H1 (cell line): ENCODE results near the gene RAG2. TPM values are rescaled to one million over a fixed set of nuclear protein-coding genes. Genes with fewer than 3 reads are reported as not detected.

Source experiments
- CTCF ChIA-PET: fragments of 300-600 bp; sonication (Branson Sonifier 250); formaldehyde crosslinking; loops from one replicate; lab custom pipeline; 2021; ENCODE audit not compliant: partially characterized antibody; lab: Charles Lee
- POLR2A ChIA-PET: fragments of 300-600 bp; sonication (Branson Sonifier 250); formaldehyde crosslinking; loops from one replicate; lab custom pipeline; 2021; ENCODE audit warnings: inconsistent platforms; ENCODE audit not compliant: partially characterized antibody; lab: Charles Lee
- DNase-seq, 2 experiments: peaks; one replicate each; pipeline versions ENCODE4 v3.0.0 to v3.0.0-alpha.2; 2010 to 2022; ENCODE audit warnings: low spot score in 2 of 2, low read depth in 1 of 2, mixed read lengths in 1 of 2
- FAIRE-seq: peaks from 2 replicates; lab custom pipeline; 2011; peaks lifted over from hg19 to GRCh38; lab: Jason Lieb, UNC
- H2AFZ ChIP-seq: 2 replicates; pipeline ENCODE4 v1.8.1; 2012; ENCODE audit warnings: low read length, inconsistent platforms
- H2AK5ac ChIP-seq: 2 replicates; pipeline ENCODE4 v1.6.1; 2013; ENCODE audit warnings: low read depth, low read length
- H2BK120ac ChIP-seq: replicated peaks from 2 replicates; pipeline ENCODE3; 2013; ENCODE audit warnings: low read depth, low read length, inconsistent platforms
- H2BK12ac ChIP-seq: 2 replicates; pipeline ENCODE4 v1.6.1; 2013; ENCODE audit warnings: low read depth, low read length
- H2BK15ac ChIP-seq: 2 replicates; pipeline ENCODE4 v1.6.1; 2013; ENCODE audit warnings: low read length
- H2BK20ac ChIP-seq: 2 replicates; pipeline ENCODE4 v1.6.1; 2013; ENCODE audit warnings: low read length
- H2BK5ac ChIP-seq: 2 replicates; pipeline ENCODE4 v1.6.1; 2013; ENCODE audit warnings: low read depth, low read length
- H3K14ac ChIP-seq: 2 replicates; pipeline ENCODE4 v1.6.1; 2013; ENCODE audit warnings: inconsistent platforms; ENCODE audit not compliant: insufficient read length
- H3K18ac ChIP-seq: 2 replicates; pipeline ENCODE4 v1.6.1; 2013; ENCODE audit warnings: low read length; ENCODE audit errors: extremely low read depth
- H3K23ac ChIP-seq: 2 replicates; pipeline ENCODE4 v1.6.1; 2013; ENCODE audit warnings: inconsistent platforms; ENCODE audit not compliant: insufficient read length
- H3K23me2 ChIP-seq: 2 replicates; pipeline ENCODE4 v1.6.1; 2013; ENCODE audit warnings: low read depth, low read length
- H3K27ac ChIP-seq: 2 replicates; pipeline ENCODE4 v1.6.1; 2011; ENCODE audit warnings: low read depth, low read length, inconsistent platforms
- H3K27me3 ChIP-seq, 4 experiments: replicated peaks in 1 of 4; 1 replicate in 1 of 4; 2 replicates in 3 of 4; pipeline versions ENCODE4 v1.6.1 to v1.8.1; 2011 to 2013; ENCODE audit warnings: low read length in 3 of 4, mild to moderate bottlenecking in 3 of 4, inconsistent platforms in 2 of 4, mixed read lengths in 2 of 4, moderate library complexity in 1 of 4; ENCODE audit not compliant: control insufficient read depth in 3 of 4, insufficient read depth in 3 of 4; ENCODE audit errors: extremely low read depth in 1 of 4
- H3K36me3 ChIP-seq, 4 experiments: 2 replicates each; pipeline versions ENCODE4 v1.6.1 to v1.8.1; 2011 to 2013; ENCODE audit warnings: mild to moderate bottlenecking in 4 of 4, low read length in 3 of 4, moderate library complexity in 2 of 4, control low read depth in 1 of 4, inconsistent platforms in 1 of 4; ENCODE audit not compliant: insufficient read depth in 4 of 4, control insufficient read depth in 2 of 4
- H3K4ac ChIP-seq: replicated peaks from 2 replicates; pipeline ENCODE3; 2013; ENCODE audit warnings: low read length, low read depth, mixed read lengths, inconsistent platforms; ENCODE audit not compliant: insufficient read length
- H3K4me1 ChIP-seq, 4 experiments: replicated peaks in 1 of 4; 1 replicate in 1 of 4; 2 replicates in 3 of 4; pipeline versions ENCODE4 v1.6.1 to v1.8.1; 2011 to 2013; ENCODE audit warnings: low read length in 3 of 4, inconsistent platforms in 2 of 4, mixed read lengths in 1 of 4; ENCODE audit not compliant: insufficient read depth in 4 of 4, control insufficient read depth in 3 of 4
- H3K4me2 ChIP-seq, 2 experiments: 2 replicates each; pipeline versions ENCODE4 v1.6.1 to v1.8.1; 2011 to 2013; ENCODE audit warnings: low read depth in 2 of 2, low read length in 2 of 2, control low read depth in 1 of 2, inconsistent platforms in 1 of 2, mild to moderate bottlenecking in 1 of 2; ENCODE audit not compliant: insufficient read depth in 1 of 2
- H3K4me3 ChIP-seq, 4 experiments: fragments of 200-600, 300-600 bp in 1 of 4; sonication (generic), shearing (Covaris generic), sonication (Bioruptor Twin) in 1 of 4; 2 replicates each; pipeline versions ENCODE4 v1.5.1 to v1.8.1; 2011 to 2016; ENCODE audit warnings: low read length in 4 of 4, low read depth in 3 of 4, control low read depth in 2 of 4, inconsistent platforms in 2 of 4, mild to moderate bottlenecking in 2 of 4, mixed read lengths in 1 of 4, moderate library complexity in 1 of 4; ENCODE audit not compliant: insufficient read depth in 2 of 4; ENCODE audit errors: extremely low read depth in 1 of 4
- H3K56ac ChIP-seq: replicated peaks from 2 replicates; pipeline ENCODE3; 2013; ENCODE audit warnings: low read depth, mild to moderate bottlenecking, mixed read lengths, low read length, inconsistent platforms; ENCODE audit not compliant: insufficient read length
- H3K79me1 ChIP-seq: 2 replicates; pipeline ENCODE4 v1.6.1; 2013; ENCODE audit warnings: low read depth, low read length, control low read depth
- H3K79me2 ChIP-seq, 2 experiments: 2 replicates each; pipeline versions ENCODE4 v1.6.1 to v1.8.1; 2012 to 2013; ENCODE audit warnings: low read length in 2 of 2, mild to moderate bottlenecking in 2 of 2, inconsistent platforms in 1 of 2; ENCODE audit not compliant: insufficient read depth in 2 of 2, control insufficient read depth in 1 of 2
- H3K9ac ChIP-seq, 4 experiments: replicated peaks in 1 of 4; 1 replicate in 1 of 4; 2 replicates in 3 of 4; pipeline versions ENCODE4 v1.6.1 to v1.8.1; 2011 to 2013; ENCODE audit warnings: low read depth in 3 of 4, low read length in 3 of 4, control low read depth in 2 of 4, mild to moderate bottlenecking in 2 of 4, moderate library complexity in 2 of 4, inconsistent platforms in 1 of 4; ENCODE audit errors: extremely low read depth in 1 of 4
- H3K9me3 ChIP-seq, 2 experiments: 2 replicates each; pipeline versions ENCODE4 v1.6.1 to v1.8.1; 2012 to 2013; ENCODE audit warnings: mild to moderate bottlenecking in 2 of 2, moderate library complexity in 2 of 2, control low read depth in 1 of 2, inconsistent platforms in 1 of 2, low read depth in 1 of 2, low read length in 1 of 2, mixed read lengths in 1 of 2; ENCODE audit not compliant: insufficient read depth in 2 of 2
- H4K20me1 ChIP-seq, 2 experiments: replicated peaks in 1 of 2; 2 replicates each; pipeline versions ENCODE3 to v1.8.1; 2011 to 2013; ENCODE audit warnings: inconsistent platforms in 2 of 2, low read length in 2 of 2, mild to moderate bottlenecking in 1 of 2; ENCODE audit not compliant: insufficient read depth in 2 of 2, control insufficient read depth in 1 of 2
- H4K5ac ChIP-seq: 2 replicates; pipeline ENCODE4 v1.6.1; 2013; ENCODE audit warnings: low read length, low read depth, mixed read lengths, inconsistent platforms; ENCODE audit not compliant: insufficient read length
- H4K8ac ChIP-seq: 2 replicates; pipeline ENCODE4 v1.8.0; 2013; ENCODE audit warnings: mild to moderate bottlenecking, moderate library complexity, low read length, inconsistent platforms; ENCODE audit not compliant: insufficient read depth; ENCODE audit errors: extremely low read depth
- H4K91ac ChIP-seq: replicated peaks from 2 replicates; pipeline ENCODE3; 2013; ENCODE audit warnings: low read length, mixed read lengths, inconsistent platforms; ENCODE audit not compliant: insufficient read length
- CBX5 ChIP-seq: fragments of 300-800, 300-1000 bp; sonication (generic); IDR thresholded peaks from 2 replicates; pipeline ENCODE4 v1.7.1; 2016; ENCODE audit warnings: antibody characterized with exemption, low read length, low read depth
- CTCF ChIP-seq, 3 experiments: IDR thresholded peaks; 1 replicate in 2 of 3; 2 replicates in 1 of 3; pipeline versions ENCODE4 v1.5.1 to v1.6.1; 2011; ENCODE audit warnings: low read length in 3 of 3, mild to moderate bottlenecking in 3 of 3, inconsistent platforms in 2 of 3, low read depth in 1 of 3, moderate library complexity in 1 of 3; ENCODE audit not compliant: insufficient read depth in 1 of 3; ENCODE audit errors: control extremely low read depth in 1 of 3
- EP300 ChIP-seq, 2 experiments: IDR thresholded peaks; 1 replicate in 1 of 2; 2 replicates in 1 of 2; pipeline ENCODE4 v1.6.1; 2011 to 2012; ENCODE audit warnings: low read depth in 2 of 2, low read length in 2 of 2, mild to moderate bottlenecking in 2 of 2, borderline replicate concordance in 1 of 2, inconsistent platforms in 1 of 2, moderate library complexity in 1 of 2
- JUN ChIP-seq: IDR thresholded peaks from 2 replicates; pipeline ENCODE4 v1.6.1; 2011; ENCODE audit warnings: low read depth, mild to moderate bottlenecking, improper control_type of control experiment, low read length
- SAP30 ChIP-seq: fragments of 300-600 bp; sonication (generic); IDR thresholded peaks from 2 replicates; pipeline ENCODE4 v1.7.1; 2012; ENCODE audit warnings: low read length, moderate library complexity, mild to moderate bottlenecking, inconsistent platforms; ENCODE audit not compliant: insufficient read depth, insufficient replicate concordance
- SIX5 ChIP-seq: IDR thresholded peaks from 2 replicates; pipeline ENCODE4 v1.6.1; 2011; ENCODE audit warnings: mild to moderate bottlenecking, low read depth, low read length
- SP1 ChIP-seq: IDR thresholded peaks from 2 replicates; pipeline ENCODE4 v1.6.1; 2011; ENCODE audit warnings: low read depth, low read length
- SP2 ChIP-seq: IDR thresholded peaks from 2 replicates; pipeline ENCODE4 v1.6.1; 2012; ENCODE audit warnings: mild to moderate bottlenecking, low read length, inconsistent platforms
- TBP ChIP-seq: IDR thresholded peaks from 2 replicates; pipeline ENCODE4 v1.6.1; 2011; ENCODE audit warnings: low read depth, low read length, improper control_type of control experiment
- ZNF274 ChIP-seq: IDR thresholded peaks from 2 replicates; pipeline ENCODE4 v1.7.0; 2012; ENCODE audit warnings: low read length, borderline replicate concordance; ENCODE audit errors: extremely low read depth
- polyA plus RNA-seq, 7 experiments: library from polyadenylated mRNA; depleted of rRNA in 3 of 7; stranded (reverse) in 5 of 7; unstranded in 2 of 7; fragments of >200 nt in 5 of 7; fragments of 200-250 nt in 2 of 7; gene quantifications; 1 replicate in 5 of 7; 2 replicates in 1 of 7; 4 replicates in 1 of 7; pipeline versions ENCODE4 v1.2.1 to v1.2.3, GENCODE V29; 2011 to 2013; ENCODE audit warnings: missing spikeins in 2 of 7, mixed read lengths in 2 of 7
- total RNA-seq: library from RNA; stranded (reverse); fragmentation: NEBNext Ultra II Directional; extraction: Animal tissue kit (Norgen Biotek cat#: 25700); gene quantifications from 2 replicates; pipeline ENCODE4 v1.2.1, GENCODE V29; 2021

Gene RAG2
- total and polyA plus RNA-seq, 2 of the 8 experiments (the other 6 are each of a cell fraction or from before 2014, with no cell fraction given) = not detected

GRCh38 chr11:36620246-36620645, 22.2 kb upstream of the RAG2 start:
- no peak overlapping the region for H3K4me2 ChIP-seq
- no peak overlapping the region for H3K27ac ChIP-seq
- no peaks in the 10 kb centered on the region for H3K79me1 ChIP-seq
- no peak overlapping the region for H3K18ac ChIP-seq
- no peaks in the 10 kb centered on the region for H3K36me3 ChIP-seq
- no peak for FAIRE-seq
- no peak overlapping the region for H3K56ac ChIP-seq
- no peak overlapping the region for H3K9ac ChIP-seq
- H3K79me2 ChIP-seq = no peaks in the 10 kb centered on the region
- H3K23me2 ChIP-seq = no peaks in the 10 kb centered on the region
- H3K27me3 ChIP-seq = no peaks in the 10 kb centered on the region
- no peak overlapping the region for H2BK20ac ChIP-seq
- H3K14ac ChIP-seq = no peak overlapping the region
- no peak overlapping the region for H2BK15ac ChIP-seq
- no peak overlapping the region for H2BK12ac ChIP-seq
- no peak for DNase-seq
- H3K4me3 ChIP-seq = no peak overlapping the region
- H2AK5ac ChIP-seq = no peak overlapping the region
- H3K4me1 ChIP-seq = no peaks in the 10 kb centered on the region
- ChIA-PET CTCF (interaction anchor here (3.5 kb wide), 1 partner anchor 55 kb away, joined by 25 read pairs; no protein-coding TSS in a partner anchor), POLR2A (no interaction called here)
- no peak overlapping the region for H2AFZ ChIP-seq
- no peak overlapping the region for H2BK120ac ChIP-seq
- H4K91ac ChIP-seq = no peak overlapping the region
- no peak overlapping the region for H4K8ac ChIP-seq
- no peak overlapping the region for H2BK5ac ChIP-seq
- H3K4ac ChIP-seq = no peak overlapping the region
- H3K9me3 ChIP-seq = no peaks in the 10 kb centered on the region
- H4K5ac ChIP-seq = no peak overlapping the region
- H4K20me1 ChIP-seq = no peaks in the 10 kb centered on the region
- no peak overlapping the region for H3K23ac ChIP-seq
- no peak for TF ChIP-seq ZNF274
- no peak for TF ChIP-seq CBX5
- no peak for TF ChIP-seq TBP
- TF ChIP-seq JUN = no peak
- TF ChIP-seq CTCF (IDR thresholded peaks at IDR 0.05; ENCODE audit: control extremely low read depth in 1 of 3, insufficient read depth in 1 of 3, low read depth in 1 of 3, low read length in 3 of 3) = no peak
- no peak for TF ChIP-seq EP300 (IDR thresholded peaks at IDR 0.05; ENCODE audit: borderline replicate concordance in 1 of 2, low read depth in 2 of 2, low read length in 2 of 2)
- TF ChIP-seq SAP30 = no peak
- no peak for TF ChIP-seq SIX5
- no peak for TF ChIP-seq SP1
- no peak for TF ChIP-seq SP2
